BLaER1 (cell line): ENCODE results near the gene CLSTN1.
A peak's percentile ranks its signal among the peaks of the same experiment; 100 is the strongest.
"Not testable (repeated sequence)": the region's sequence is repeated elsewhere in the genome, so short reads cannot be mapped to it uniquely, and the experiment has no call there.

Experiments
- H3K27ac ChIP-seq: shearing (Covaris generic); formaldehyde crosslinking; 2 replicates; pipeline ENCODE4 v1.8.1; 2022
- H3K27me3 ChIP-seq: shearing (Covaris generic); formaldehyde crosslinking; 2 replicates; pipeline ENCODE4 v1.8.1; 2022
- H3K36me3 ChIP-seq: shearing (Covaris generic); formaldehyde crosslinking; 2 replicates; pipeline ENCODE4 v1.8.1; 2022
- H3K4me1 ChIP-seq: shearing (Covaris generic); formaldehyde crosslinking; 2 replicates; pipeline ENCODE4 v1.8.1; 2022
- H3K4me2 ChIP-seq: shearing (Covaris generic); formaldehyde crosslinking; 2 replicates; pipeline ENCODE4 v1.8.1; 2022
- H3K4me3 ChIP-seq: shearing (Covaris generic); formaldehyde crosslinking; 2 replicates; pipeline ENCODE4 v1.8.1; 2022
- H3K9ac ChIP-seq: shearing (Covaris generic); formaldehyde crosslinking; 2 replicates; pipeline ENCODE4 v1.8.1; 2022
- H3K9me3 ChIP-seq: shearing (Covaris generic); formaldehyde crosslinking; 2 replicates; pipeline ENCODE4 v1.8.1; 2022
- H4K20me1 ChIP-seq: shearing (Covaris generic); formaldehyde crosslinking; 2 replicates; pipeline ENCODE4 v1.8.1; 2022
- Cebpa-rat ChIP-seq: shearing (Covaris generic); IDR thresholded peaks from 2 replicates; pipeline ENCODE4 v1.8.1; 2022

Gene CLSTN1

DNA sequence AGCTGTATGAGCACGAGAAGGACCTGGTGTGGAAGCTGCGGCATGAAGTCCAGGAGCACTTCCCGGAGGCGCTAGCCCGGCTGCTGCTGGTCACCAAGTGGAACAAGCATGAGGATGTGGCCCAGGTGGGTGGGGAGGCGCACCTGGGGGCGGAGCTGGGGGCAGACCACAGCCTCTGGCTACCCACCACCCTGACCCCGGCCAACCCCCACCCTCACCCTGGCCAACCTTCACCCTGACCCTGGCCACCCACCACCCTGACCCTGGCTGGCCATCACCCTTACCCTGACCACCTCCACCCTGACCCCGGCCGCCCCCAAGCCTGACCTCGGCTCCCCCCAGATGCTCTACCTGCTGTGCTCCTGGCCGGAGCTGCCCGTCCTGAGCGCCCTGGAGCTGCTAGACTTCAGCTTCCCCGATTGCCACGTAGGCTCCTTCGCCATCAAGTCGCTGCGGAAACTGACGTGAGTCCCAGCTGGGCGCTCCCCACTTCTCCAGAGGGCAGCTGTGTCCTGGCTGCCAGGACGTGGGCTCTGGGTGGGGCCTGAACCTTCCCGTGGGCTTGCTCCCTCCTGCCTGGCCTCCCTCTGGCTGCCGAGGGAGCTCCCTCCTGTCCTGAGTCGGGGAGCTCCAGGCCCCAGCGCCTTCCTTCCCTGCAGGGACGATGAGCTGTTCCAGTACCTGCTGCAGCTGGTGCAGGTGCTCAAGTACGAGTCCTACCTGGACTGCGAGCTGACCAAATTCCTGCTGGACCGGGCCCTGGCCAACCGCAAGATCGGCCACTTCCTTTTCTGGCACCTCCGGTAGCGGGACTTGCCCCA, 102.8 kb downstream of the CLSTN1 start:
- Histone ChIP-seq H3K36me3 (peaks cover 91% of the 10 kb centered on the region), H3K9ac (no peak overlapping the region), H3K9me3 (peaks cover 17% of the 10 kb centered on the region), H3K4me2 (no peak overlapping the region), H3K4me1 (peaks cover 82% of the 10 kb centered on the region), H4K20me1 (peaks cover 58% of the 10 kb centered on the region), H3K27me3 (no peaks in the 10 kb centered on the region), H3K4me3 (no peak overlapping the region), H3K27ac (peak overlapping the region; percentile 51; the same call in 1 of the 2 replicates)
- no peak for TF ChIP-seq Cebpa-rat

DNA sequence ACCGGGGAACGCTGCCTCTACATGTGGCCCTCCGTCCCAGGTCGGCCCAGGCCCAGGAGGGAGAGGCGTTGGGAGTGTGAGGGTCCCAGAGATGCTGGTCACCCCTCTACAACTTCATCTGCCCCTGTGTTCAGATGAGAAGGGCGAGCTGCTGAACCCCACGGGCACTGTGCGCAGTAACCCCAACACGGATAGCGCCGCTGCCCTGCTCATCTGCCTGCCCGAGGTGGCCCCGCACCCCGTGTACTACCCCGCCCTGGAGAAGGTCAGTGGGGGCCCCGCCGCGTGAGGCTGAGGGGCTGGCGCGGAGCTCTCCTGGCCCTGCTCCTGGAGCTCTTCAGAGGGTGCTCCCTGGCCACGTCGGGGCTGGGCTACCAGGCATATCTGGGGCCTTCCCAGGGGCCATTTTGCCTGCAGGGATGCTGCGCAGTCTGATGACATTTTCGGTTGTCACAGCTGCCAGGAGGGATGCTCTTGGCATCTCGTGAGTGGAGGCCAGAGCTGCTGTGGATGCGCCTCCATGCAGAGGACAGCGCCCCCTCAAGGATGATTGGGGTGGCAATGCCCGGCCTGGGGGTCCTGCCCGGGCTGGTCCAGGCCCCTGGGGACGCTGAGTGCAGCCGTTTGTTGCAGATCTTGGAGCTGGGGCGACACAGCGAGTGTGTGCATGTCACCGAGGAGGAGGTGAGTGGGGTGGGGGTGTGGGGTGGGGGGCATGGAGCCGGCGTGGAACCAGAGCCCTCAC, 103.6 kb downstream of the CLSTN1 start:
- Histone ChIP-seq H3K27me3 (no peaks in the 10 kb centered on the region), H3K4me3 (peak overlapping the region; percentile 7; the same call in 1 of the 2 replicates), H3K4me1 (peaks cover 82% of the 10 kb centered on the region), H3K9ac (peak overlapping the region; percentile 53; the same call in 1 of the 2 replicates), H3K4me2 (peak overlapping the region; percentile 92), H3K9me3 (peaks cover 17% of the 10 kb centered on the region), H4K20me1 (peaks cover 66% of the 10 kb centered on the region), H3K27ac (peak overlapping the region; percentile 85), H3K36me3 (peaks cover 91% of the 10 kb centered on the region)
- TF ChIP-seq Cebpa-rat: no peak

DNA sequence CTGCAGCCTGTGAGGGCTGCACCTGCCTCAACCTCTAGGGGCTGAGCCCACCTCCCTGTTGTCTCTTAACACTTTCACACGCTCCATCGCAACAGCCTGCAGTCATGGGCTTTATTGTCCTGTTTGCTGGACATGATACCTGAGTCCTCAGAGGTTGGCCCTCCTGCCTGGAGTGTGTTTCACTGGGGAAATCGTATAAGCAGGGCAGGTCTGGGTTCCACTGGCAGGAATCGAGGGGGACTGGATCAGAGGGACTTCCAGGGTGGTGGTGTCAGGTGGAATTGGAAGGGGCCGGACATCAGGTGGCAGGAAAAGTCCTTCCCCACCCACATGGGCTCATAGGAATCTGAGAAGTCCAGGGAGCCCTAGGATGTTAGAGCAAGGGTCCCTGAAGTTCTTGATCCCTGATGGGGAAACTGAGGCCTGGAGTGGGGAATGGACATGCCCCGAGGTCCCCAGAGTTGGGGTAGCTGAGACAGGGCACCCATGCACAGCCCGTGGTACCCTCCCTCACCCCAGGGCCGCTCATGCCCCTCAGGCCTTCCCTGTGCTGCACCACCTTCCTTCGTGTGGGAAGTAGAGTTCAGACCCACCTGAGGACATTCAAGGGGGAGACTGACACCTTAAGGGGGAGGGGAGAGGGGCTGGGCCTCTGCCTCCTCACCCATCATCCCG, 105.6 kb downstream of the CLSTN1 start:
- H3K4me1 ChIP-seq: peaks cover 85% of the 10 kb centered on the region
- H3K4me2 ChIP-seq: peak overlapping the region; percentile 92
- no peak for TF ChIP-seq Cebpa-rat
- peaks cover 70% of the 10 kb centered on the region for H4K20me1 ChIP-seq
- peak overlapping the region; percentile 57; the same call in 1 of the 2 replicates for H3K4me3 ChIP-seq
- no peaks in the 10 kb centered on the region for H3K27me3 ChIP-seq
- H3K9me3 ChIP-seq: peaks cover 12% of the 10 kb centered on the region
- H3K36me3 ChIP-seq: peaks cover 91% of the 10 kb centered on the region
- peak overlapping the region; percentile 85 for H3K27ac ChIP-seq
- no peak overlapping the region; the same call in 1 of the 2 replicates for H3K9ac ChIP-seq

DNA sequence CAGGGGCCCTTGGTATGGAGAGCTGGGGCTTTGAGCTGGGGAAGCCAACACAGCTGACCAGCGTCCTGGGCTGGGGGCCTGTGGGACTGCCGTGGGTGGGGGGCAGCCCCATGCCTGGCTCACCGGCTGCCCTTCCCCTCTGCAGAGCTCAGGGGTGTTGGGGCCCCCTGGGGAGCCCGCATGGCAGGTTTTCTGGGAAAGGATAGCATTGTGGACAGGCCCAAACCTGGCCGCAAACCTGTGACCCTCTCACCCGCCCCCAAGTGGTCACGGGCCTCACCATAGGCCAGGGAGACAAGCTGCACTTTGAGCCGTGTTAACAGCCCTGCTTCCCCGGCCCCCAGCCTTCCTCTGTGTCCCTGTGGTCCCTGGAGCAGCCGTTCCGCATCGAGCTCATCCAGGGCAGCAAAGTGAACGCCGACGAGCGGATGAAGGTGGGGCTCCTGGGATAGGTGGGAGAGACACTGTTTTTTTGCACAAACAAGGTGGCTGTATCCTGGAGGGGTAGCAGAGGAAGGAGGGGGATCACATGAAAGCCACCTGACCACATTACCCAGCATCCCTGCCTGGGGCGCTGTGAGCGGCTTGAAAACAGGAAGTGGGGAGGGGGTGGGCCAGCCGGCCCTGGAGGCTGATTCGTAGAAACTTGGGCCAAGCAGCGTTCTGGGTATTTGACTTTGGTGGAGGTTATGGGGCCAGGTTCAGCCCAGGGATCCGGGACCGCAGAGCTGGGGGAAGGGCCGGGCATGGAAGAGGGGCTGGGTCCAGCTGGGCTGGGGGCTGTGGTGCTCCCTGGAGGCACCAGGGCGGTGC, 106.4 kb downstream of the CLSTN1 start:
- Histone ChIP-seq H3K27me3 (no peaks in the 10 kb centered on the region), H3K27ac (peak overlapping the region; percentile 85), H3K4me3 (peak overlapping the region; percentile 57), H4K20me1 (peaks cover 78% of the 10 kb centered on the region), H3K4me1 (peaks cover 93% of the 10 kb centered on the region), H3K36me3 (peaks cover 91% of the 10 kb centered on the region), H3K9me3 (peaks cover 4% of the 10 kb centered on the region; the same call in 1 of the 2 replicates), H3K9ac (peak overlapping the region; percentile 65), H3K4me2 (peak overlapping the region; percentile 92)
- no peak for TF ChIP-seq Cebpa-rat

DNA sequence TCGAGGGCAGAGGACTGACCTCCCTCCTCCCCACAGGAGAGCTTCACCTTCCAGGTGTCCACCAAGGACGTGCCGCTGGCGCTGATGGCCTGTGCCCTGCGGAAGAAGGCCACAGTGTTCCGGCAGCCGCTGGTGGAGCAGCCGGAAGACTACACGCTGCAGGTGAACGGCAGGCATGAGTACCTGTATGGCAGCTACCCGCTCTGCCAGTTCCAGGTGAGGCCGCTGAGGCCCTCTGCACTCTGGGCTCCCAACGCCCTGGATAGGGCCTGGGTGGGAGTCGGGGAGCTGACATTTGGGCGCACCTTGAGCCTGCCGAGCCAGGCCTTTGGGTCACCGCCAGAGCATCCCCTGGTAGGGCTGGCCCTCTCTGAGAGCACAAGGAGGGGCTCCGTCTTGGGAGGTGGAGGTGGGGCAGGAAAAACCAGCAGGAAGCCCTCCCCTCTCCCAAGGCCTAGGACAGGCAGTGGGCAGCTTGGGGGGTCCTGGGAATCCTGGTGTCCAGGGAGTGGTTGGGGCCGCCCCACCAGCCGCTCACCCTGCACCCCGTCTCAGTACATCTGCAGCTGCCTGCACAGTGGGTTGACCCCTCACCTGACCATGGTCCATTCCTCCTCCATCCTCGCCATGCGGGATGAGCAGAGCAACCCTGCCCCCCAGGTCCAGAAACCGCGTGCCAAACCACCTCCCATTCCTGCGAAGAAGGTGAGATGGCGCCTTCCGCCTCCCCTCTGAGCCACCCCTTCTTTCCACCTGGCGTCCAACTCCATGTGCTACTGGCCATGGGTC, 107.2 kb downstream of the CLSTN1 start:
- Histone ChIP-seq H3K4me2 (peak overlapping the region; percentile 92), H3K27me3 (no peaks in the 10 kb centered on the region), H3K9ac (peak overlapping the region; percentile 65), H3K4me3 (peak overlapping the region; percentile 57), H3K36me3 (peaks cover 91% of the 10 kb centered on the region), H3K27ac (peak overlapping the region; percentile 85), H4K20me1 (peaks cover 81% of the 10 kb centered on the region), H3K9me3 (no peaks in the 10 kb centered on the region), H3K4me1 (peaks cover 98% of the 10 kb centered on the region)
- TF ChIP-seq Cebpa-rat: no peak

DNA sequence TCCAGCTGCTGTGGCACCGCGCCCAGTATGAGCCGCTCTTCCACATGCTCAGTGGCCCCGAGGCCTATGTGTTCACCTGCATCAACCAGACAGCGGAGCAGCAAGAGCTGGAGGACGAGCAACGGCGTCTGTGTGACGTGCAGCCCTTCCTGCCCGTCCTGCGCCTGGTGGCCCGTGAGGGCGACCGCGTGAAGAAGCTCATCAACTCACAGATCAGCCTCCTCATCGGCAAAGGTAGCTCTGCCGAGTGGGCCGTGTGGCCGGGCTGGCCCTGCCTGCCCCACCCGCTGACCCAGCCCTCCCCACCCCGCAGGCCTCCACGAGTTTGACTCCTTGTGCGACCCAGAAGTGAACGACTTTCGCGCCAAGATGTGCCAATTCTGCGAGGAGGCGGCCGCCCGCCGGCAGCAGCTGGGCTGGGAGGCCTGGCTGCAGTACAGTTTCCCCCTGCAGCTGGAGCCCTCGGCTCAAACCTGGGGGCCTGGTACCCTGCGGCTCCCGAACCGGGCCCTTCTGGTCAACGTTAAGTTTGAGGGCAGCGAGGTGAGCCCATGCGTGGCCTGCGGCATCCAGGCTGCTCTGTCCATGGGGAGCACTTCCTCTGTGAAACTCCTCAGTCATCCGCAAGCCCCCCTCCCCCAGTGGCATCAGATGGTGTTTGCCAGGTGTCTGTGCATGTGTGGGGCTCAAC, 108.1 kb downstream of the CLSTN1 start:
- Histone ChIP-seq H3K27me3 (no peaks in the 10 kb centered on the region), H3K4me2 (peak overlapping the region; percentile 92), H3K36me3 (peaks cover 91% of the 10 kb centered on the region), H4K20me1 (peaks cover 85% of the 10 kb centered on the region), H3K27ac (peak overlapping the region; percentile 85), H3K9me3 (no peaks in the 10 kb centered on the region), H3K4me3 (peak overlapping the region; percentile 57), H3K9ac (peak overlapping the region; percentile 65), H3K4me1 (peaks cover 96% of the 10 kb centered on the region)
- TF ChIP-seq Cebpa-rat: no peak

DNA sequence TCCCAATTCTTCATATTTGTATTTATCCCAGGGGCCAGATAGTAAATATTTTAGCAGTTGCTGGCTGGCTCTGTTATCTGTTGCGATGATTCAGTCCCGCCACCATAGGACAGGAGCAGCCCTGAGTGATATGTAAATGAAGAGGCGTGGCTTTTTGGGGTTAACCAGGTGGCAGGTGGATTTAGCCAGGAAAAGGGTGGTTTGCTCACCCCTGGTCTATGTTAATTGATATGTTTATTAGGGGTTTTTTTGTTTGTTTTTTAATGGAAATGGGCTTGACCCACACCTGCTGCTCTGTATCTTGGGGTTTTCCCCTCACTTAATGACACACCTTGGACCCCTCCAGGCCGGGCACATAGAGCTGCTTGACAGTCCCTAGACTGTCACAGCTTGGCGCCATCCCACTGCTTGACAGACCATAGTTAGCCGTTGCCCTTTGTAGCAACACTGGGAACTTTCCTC, 109.5 kb downstream of the CLSTN1 start:
- Histone ChIP-seq H3K36me3 (peaks cover 92% of the 10 kb centered on the region), H3K4me2 (peak overlapping the region; percentile 92), H3K4me3 (no peak overlapping the region), H4K20me1 (peaks cover 90% of the 10 kb centered on the region), H3K27me3 (no peaks in the 10 kb centered on the region), H3K9ac (0 out of 2 replicates have a peak overlapping the region, but pooled peaks have one; percentile 65), H3K4me1 (peaks cover 83% of the 10 kb centered on the region), H3K27ac (peak overlapping the region; percentile 85; the same call in 1 of the 2 replicates), H3K9me3 (no peaks in the 10 kb centered on the region)
- no peak for TF ChIP-seq Cebpa-rat

DNA sequence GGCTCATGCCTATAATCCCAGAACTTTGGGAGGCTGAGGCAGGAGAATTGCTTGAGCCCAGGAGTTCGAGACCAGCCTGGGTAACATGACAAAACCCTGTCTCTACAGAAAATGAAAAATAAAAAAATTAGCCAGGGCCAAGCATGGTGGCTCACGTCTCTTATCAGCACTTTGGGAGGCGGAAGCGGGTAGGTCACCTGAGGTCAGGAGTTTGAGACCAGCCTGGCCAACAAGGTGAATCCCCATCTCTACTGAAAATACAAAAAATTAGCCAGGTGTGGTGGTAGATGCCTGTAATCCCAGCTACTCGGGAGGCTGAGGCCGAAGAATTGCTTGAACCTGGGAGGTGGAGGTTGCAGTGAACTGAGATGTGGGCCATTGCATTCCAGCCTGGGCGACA, 111.0 kb downstream of the CLSTN1 start:
- H3K4me3 ChIP-seq, H3K9ac ChIP-seq, H3K9me3 ChIP-seq, H3K27ac ChIP-seq, H3K27me3 ChIP-seq: not testable (repeated sequence)
- H4K20me1 ChIP-seq: peaks cover 91% of the 10 kb centered on the region
- peaks cover 94% of the 10 kb centered on the region for H3K36me3 ChIP-seq
- H3K4me2 ChIP-seq: peak overlapping the region; percentile 31
- H3K4me1 ChIP-seq: peaks cover 68% of the 10 kb centered on the region
